T-helper 2 cell treated with Interferon-gamma antibody and Interleukin-4, amounts not matched to agents 5 μg/mL and 100 μg/mL, for 36 hours (primary cell): ENCODE data around the gene CLDN25.
"Not testable (repeated sequence)": the region's sequence is repeated elsewhere in the genome, so short reads cannot be mapped to it uniquely, and the experiment has no call there.

Source experiments
- DNase-seq: peaks from one replicate; pipeline ENCODE4 v3.0.0; 2021; ENCODE audit warnings: low spot score
- H3K27ac Mint-ChIP-seq: one replicate; pipeline ENCODE4 v1.8.0; 2021; ENCODE audit warnings: mild to moderate bottlenecking, mixed read lengths
- H3K27me3 Mint-ChIP-seq: one replicate; pipeline ENCODE4 v1.8.0; 2021; ENCODE audit warnings: low read depth, mixed read lengths
- H3K36me3 Mint-ChIP-seq: one replicate; pipeline ENCODE4 v1.8.0; 2021; ENCODE audit warnings: low read depth, mixed read lengths
- H3K4me1 Mint-ChIP-seq: one replicate; pipeline ENCODE4 v1.8.0; 2021; ENCODE audit warnings: low read depth, mixed read lengths
- H3K4me3 Mint-ChIP-seq: one replicate; pipeline ENCODE4 v1.8.0; 2022; ENCODE audit warnings: mild to moderate bottlenecking, moderate library complexity, mixed read lengths
- H3K9me3 Mint-ChIP-seq: one replicate; pipeline ENCODE4 v1.8.0; 2021; ENCODE audit warnings: mixed read lengths

Gene CLDN25

DNA sequence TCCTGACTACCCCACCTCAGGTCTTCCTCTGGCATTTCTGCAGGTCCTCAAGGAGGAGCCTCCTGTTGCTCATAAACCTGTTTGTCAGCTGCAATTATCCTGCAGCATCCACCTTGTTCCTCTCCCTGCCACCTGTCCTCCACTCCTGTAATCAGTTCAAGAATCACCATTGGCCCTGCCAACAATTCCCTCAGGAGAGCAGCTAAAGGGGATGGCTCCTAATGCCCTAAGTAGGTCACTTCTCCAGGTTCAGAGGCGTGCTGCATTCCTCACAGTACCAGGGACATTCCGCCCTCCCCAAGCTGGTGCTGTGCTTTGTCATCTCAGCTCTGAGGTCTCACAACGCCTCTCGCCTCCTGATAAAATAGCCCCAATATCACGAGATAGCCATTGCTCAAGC lies 2.1 kb downstream of the CLDN25 start:
- H3K4me3 Mint-ChIP-seq: no peak overlapping the region
- no peak overlapping the region for H3K27ac Mint-ChIP-seq
- H3K27me3 Mint-ChIP-seq: peaks cover 25% of the 10 kb centered on the region
- no peaks in the 10 kb centered on the region for H3K36me3 Mint-ChIP-seq
- H3K4me1 Mint-ChIP-seq: no peaks in the 10 kb centered on the region
- H3K9me3 Mint-ChIP-seq: no peaks in the 10 kb centered on the region
- DNase-seq: no peak

DNA sequence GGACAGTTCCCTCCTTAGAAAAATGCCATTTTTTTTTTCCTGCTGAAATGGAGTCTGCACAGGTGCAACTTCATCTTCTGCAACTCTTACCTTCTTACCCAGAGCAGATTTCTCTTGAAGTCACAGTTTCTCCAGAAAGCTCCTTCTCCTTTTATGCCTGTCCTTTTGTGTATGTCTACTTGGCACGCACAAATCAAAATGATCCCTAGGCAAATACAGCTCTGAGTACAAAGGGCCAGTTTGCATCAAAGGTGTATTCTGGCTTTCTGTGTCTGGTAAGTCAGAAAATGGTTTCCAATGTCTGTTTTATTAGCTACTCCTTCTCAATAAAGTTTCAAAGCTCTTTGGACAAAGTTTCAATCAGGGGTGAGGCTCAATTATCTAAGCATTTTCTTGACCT lies 2.5 kb downstream of the CLDN25 start:
- H3K27me3 Mint-ChIP-seq: peaks cover 28% of the 10 kb centered on the region
- DNase-seq: no peak
- H3K36me3 Mint-ChIP-seq: no peaks in the 10 kb centered on the region
- no peaks in the 10 kb centered on the region for H3K9me3 Mint-ChIP-seq
- no peak overlapping the region for H3K27ac Mint-ChIP-seq
- H3K4me3 Mint-ChIP-seq: no peak overlapping the region
- no peaks in the 10 kb centered on the region for H3K4me1 Mint-ChIP-seq

DNA sequence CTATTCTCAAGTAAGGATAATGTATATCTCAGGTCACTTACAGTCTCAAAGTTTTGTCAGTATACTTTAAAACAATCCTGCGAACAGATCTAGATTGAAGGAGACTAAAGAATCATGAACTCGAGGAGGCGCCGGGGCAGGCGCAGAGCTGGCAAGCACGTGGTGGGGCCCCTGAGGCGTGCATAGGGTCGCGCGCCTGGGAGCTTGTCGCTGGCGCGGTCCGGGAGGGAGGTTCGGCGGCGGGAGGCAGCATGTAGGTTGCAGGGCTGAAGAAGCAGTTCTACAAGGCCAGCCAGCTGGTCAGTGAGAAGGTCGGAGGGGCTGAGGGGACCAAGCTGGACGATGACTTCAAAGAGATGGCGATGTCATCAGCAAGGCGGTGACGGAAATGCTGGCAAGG lies 9.4 kb downstream of the CLDN25 start:
- H3K36me3 Mint-ChIP-seq, H3K27ac Mint-ChIP-seq, H3K4me3 Mint-ChIP-seq, DNase-seq, H3K9me3 Mint-ChIP-seq, H3K4me1 Mint-ChIP-seq: not testable (repeated sequence)
- peaks cover 11% of the 10 kb centered on the region for H3K27me3 Mint-ChIP-seq

DNA sequence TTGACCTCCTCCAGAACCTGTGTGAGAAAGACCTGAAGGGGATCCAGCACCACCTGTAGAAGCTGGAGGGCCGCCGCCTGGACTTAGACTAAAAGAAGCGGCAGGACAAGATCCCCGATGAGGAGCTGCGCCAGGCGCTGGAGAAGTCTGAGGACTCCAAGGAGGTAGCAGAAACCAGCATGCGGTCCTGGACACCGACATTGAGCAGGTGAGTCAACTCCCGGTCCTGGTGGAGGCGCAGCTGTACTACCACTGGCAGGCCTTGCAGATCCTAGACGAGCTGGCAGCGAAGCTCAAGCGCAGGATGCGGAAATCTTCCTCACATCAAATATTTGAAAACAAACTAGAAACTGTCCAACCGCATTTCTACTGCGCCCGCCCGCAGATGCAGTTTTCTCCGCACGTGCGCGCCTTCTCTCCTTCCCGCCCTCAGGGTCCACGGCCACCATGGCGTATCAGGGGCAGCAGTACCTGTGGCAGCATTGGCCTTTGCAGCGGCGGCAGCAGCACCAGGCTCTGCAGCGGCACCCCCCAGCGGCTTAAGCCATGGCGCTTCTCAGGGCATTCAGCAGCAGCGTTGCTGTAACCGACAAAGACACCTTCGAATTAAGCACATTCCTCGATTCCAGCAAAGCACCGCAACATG lies 10.2 kb downstream of the CLDN25 start:
- DNase-seq: no peak
- no peak overlapping the region for H3K27ac Mint-ChIP-seq
- no peaks in the 10 kb centered on the region for H3K36me3 Mint-ChIP-seq
- no peak overlapping the region for H3K4me3 Mint-ChIP-seq
- H3K27me3 Mint-ChIP-seq: peaks cover 11% of the 10 kb centered on the region
- no peaks in the 10 kb centered on the region for H3K9me3 Mint-ChIP-seq
- no peaks in the 10 kb centered on the region for H3K4me1 Mint-ChIP-seq

DNA sequence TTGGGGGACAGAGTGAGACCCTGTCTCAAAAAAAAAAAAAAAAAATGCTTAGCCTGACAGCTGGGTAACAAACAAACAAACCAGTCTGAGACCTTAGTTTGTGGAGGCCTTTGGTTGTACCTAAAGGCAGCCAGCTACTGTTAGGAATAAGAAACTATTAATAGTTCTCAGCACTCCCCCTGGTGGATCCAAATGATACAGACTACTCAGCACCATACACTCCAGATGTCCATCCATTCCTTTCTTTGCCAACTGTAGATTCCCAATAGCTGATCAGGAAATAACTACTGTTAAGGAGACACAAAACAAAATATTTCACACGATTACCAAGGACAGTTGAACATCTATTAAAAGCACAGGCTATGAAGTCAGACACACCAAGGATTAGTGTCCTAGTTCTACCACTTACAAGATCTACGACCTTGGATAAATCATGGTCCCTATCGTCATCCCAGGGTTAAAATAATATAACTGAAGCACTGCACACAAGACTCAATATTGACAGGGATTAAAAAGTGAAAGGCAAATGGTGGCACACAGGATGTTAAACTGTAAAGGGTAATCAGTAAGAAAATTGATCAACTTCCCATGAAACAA lies 17.2 kb downstream of the CLDN25 start:
- Mint-ChIP-seq H3K4me1 (no peaks in the 10 kb centered on the region), H3K27me3 (no peaks in the 10 kb centered on the region), H3K9me3 (no peaks in the 10 kb centered on the region), H3K36me3 (peaks cover 19% of the 10 kb centered on the region), H3K27ac (no peak overlapping the region), H3K4me3 (no peak overlapping the region)
- DNase-seq: no peak

DNA sequence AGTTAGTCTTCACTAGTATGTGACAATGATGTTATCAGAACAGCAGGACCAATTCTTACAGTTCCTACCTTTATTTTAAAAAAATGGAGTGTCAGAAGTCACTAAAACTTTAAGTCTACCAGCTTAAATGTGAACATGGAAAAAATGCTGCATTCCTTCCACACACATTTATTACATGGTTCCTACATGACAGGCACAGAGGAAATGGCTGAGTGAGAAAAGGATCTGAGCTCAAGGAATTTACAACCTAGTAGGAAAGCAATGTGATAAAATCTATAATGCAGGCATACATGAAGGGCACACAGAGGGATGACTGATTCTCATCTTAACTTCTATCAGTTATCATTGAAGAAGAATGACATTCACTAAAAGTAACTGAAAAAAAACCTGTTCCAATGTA lies 23.0 kb downstream of the CLDN25 start:
- peaks cover 44% of the 10 kb centered on the region for H3K36me3 Mint-ChIP-seq
- H3K4me1 Mint-ChIP-seq: no peaks in the 10 kb centered on the region
- H3K27ac Mint-ChIP-seq: no peak overlapping the region
- no peaks in the 10 kb centered on the region for H3K27me3 Mint-ChIP-seq
- DNase-seq: no peak
- no peak overlapping the region for H3K4me3 Mint-ChIP-seq
- no peaks in the 10 kb centered on the region for H3K9me3 Mint-ChIP-seq

DNA sequence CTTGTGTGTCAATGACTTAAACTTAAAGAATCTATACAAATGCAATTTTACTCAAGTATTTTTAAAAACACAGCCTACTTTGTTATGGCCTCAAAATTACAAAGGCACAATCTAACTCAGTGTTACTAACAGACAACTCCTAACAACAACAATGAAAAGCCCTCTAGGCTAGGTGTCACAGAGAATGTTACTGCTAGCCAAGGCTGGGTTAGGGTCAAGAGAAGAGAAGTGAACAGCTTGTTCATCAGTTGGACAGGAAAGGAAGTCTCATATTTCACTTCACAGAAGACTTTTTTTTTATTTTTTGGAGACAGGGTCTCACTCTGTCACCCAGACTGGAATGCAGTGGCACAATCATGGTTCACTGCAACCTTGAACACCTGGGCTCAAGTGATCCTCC lies 26.0 kb downstream of the CLDN25 start:
- no peak for DNase-seq
- Mint-ChIP-seq H3K4me1 (no peaks in the 10 kb centered on the region), H3K27ac (no peak overlapping the region), H3K9me3 (no peaks in the 10 kb centered on the region), H3K4me3 (no peak overlapping the region), H3K27me3 (no peaks in the 10 kb centered on the region), H3K36me3 (peaks cover 45% of the 10 kb centered on the region)

DNA sequence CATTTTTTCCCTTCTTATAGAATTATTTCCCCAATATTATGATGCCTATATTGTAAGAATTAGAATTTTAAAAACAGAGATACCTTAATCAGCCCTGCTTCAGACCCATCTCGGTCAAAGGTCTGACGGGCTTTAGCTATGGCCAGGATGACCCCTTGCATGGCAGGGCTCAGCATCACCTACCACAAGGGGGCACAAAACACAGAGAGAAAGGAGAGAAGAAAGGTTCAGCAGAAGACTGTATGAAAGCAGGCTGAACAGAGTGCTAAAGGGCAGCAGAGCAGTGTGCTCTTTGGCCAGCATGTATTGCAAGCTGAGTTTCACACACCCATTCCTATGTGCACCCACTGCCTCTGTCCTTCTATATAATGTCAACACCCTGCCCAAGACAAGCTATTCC lies 26.8 kb downstream of the CLDN25 start:
- H3K9me3 Mint-ChIP-seq: no peaks in the 10 kb centered on the region
- H3K36me3 Mint-ChIP-seq: peaks cover 44% of the 10 kb centered on the region
- H3K4me3 Mint-ChIP-seq: no peak overlapping the region

DNA sequence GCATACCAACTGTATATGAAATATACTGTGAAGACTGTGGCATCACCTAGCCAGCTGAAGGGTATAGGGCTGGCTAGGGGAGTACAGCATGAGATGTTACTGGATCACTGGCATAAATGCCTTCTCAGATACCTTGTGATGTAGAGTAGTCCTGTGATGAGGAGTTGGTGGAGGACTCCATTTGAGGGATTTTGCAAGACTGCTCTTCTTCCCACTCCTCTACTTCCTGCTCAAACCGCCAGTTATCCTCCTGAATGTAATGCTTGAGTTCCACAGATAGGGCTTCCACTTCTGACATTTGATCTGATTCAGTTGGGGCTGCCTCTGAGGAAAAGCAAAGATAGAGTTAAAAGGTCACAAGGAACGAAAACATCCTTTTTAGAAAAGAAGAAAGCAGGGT lies 29.3 kb downstream of the CLDN25 start:
- Mint-ChIP-seq H3K9me3 (no peaks in the 10 kb centered on the region), H3K4me1 (no peaks in the 10 kb centered on the region), H3K4me3 (no peak overlapping the region), H3K36me3 (peaks cover 43% of the 10 kb centered on the region), H3K27me3 (no peaks in the 10 kb centered on the region), H3K27ac (no peak overlapping the region)
- DNase-seq: no peak

More for the DNA sequence above, 26.8 kb downstream of the CLDN25 start:
- DNase-seq: no peak
- Mint-ChIP-seq H3K27me3 (no peaks in the 10 kb centered on the region), H3K4me1 (no peaks in the 10 kb centered on the region), H3K27ac (no peak overlapping the region)

DNA sequence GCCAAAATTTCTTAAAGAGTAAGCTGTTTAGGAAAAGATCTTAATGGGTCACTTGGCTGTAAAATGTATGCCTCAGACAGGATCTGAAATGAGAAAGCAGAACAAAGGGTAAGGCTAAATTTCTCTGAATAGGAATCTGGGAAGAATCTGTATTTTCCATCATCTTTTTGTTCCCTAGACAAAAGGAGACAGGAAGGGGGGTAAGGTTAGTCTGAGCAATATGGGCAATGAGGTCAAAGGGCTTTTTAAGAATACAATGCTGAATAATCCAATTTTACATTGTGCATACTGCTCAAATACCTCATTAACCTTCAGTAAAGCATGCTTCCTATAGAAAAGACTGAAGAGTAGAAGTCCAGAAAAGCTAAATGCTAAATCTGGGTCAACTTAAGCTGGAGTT lies 34.6 kb downstream of the CLDN25 start:
- H3K4me1 Mint-ChIP-seq: peaks cover 3% of the 10 kb centered on the region
- H3K27ac Mint-ChIP-seq: no peak overlapping the region
- peaks cover 38% of the 10 kb centered on the region for H3K36me3 Mint-ChIP-seq
- no peak overlapping the region for H3K4me3 Mint-ChIP-seq
- no peak for DNase-seq
- no peaks in the 10 kb centered on the region for H3K27me3 Mint-ChIP-seq
- H3K9me3 Mint-ChIP-seq: no peaks in the 10 kb centered on the region

DNA sequence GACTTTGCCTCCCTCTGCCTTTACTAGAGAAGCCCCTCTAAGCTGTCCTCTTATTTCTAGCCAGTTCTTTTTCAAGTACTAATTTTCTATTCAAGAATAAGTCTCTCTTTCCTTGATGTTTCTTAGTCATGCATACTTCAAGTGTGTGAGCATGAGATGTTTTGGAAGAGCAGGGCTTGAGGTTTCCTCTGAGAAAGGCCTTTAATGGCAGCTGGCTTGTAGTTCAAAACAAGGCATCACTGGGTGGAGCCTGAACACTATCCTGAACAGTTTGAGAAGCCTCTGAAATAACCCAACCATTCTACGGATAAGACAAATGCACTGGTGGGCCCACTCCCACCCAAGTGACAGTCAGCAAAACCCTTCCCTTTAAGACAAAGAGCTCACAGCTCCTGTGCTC lies 37.6 kb downstream of the CLDN25 start:
- H3K27ac Mint-ChIP-seq: no peak overlapping the region
- no peaks in the 10 kb centered on the region for H3K27me3 Mint-ChIP-seq
- DNase-seq: no peak
- peaks cover 3% of the 10 kb centered on the region for H3K4me1 Mint-ChIP-seq
- no peak overlapping the region for H3K4me3 Mint-ChIP-seq
- no peaks in the 10 kb centered on the region for H3K9me3 Mint-ChIP-seq
- peaks cover 41% of the 10 kb centered on the region for H3K36me3 Mint-ChIP-seq

DNA sequence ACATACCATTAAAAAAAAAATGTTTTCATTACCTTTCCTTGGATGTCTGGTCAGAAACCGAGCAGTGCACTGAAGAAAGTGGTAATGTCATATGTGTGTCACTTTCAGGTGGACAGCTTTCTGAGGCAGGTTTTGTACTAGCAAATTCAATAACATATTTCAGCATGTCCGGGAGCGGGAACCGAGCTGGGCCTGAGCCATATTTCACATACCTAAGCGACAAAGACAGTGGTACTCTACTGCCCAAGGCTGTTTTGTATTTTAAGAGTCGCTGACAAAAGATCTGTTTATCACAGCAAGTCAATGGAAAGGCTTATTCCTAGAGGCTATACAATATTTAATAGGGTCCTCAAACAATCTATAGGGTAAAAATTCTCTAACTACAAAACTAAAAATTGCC lies 38.0 kb downstream of the CLDN25 start:
- Mint-ChIP-seq H3K4me3 (no peak overlapping the region), H3K27me3 (no peaks in the 10 kb centered on the region), H3K9me3 (no peaks in the 10 kb centered on the region), H3K36me3 (peaks cover 38% of the 10 kb centered on the region), H3K4me1 (peaks cover 3% of the 10 kb centered on the region), H3K27ac (no peak overlapping the region)
- no peak for DNase-seq

DNA sequence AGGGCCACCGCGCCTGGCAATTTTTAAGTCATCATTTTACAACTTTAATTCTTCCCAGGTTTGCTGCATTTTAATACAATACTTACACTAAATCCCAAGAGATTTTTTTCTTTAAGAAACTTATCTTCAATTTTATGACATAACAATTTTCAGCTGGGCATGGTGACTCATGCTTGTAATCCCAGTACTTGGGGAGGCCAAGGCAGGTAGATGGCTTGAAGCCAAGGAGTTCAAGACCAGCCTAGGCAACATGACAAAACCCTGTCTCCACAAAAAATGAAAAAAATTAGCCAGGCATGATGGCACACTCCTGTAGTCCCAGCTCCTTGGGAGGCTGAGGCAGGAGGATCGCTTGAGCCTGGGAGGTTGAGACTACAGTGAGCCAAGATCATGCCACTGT lies 38.8 kb downstream of the CLDN25 start:
- no peak for DNase-seq
- H3K4me3 Mint-ChIP-seq: no peak overlapping the region
- H3K27ac Mint-ChIP-seq: no peak overlapping the region
- H3K4me1 Mint-ChIP-seq: peaks cover 3% of the 10 kb centered on the region
- H3K36me3 Mint-ChIP-seq: peaks cover 38% of the 10 kb centered on the region
- H3K9me3 Mint-ChIP-seq: no peaks in the 10 kb centered on the region
- no peaks in the 10 kb centered on the region for H3K27me3 Mint-ChIP-seq

DNA sequence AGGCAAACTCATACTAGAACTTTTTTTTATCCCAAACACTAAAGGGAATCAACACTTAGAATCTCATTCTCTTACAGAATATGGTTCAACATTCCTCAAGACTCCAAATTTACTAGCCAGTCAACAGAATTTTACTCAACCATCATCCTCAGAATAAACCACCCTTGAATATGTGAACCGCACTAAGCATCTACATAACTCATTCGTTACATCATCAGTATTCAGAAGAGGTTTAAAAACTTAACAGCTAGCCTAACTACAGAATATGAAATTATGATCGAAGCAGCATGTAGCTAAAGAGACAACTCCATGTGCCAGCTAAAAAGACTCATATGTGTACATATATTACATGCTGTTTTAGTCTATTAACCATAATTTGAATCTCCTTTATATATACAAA lies 47.9 kb downstream of the CLDN25 start:
- H3K4me1 Mint-ChIP-seq: peaks cover 5% of the 10 kb centered on the region
- no peak overlapping the region for H3K27ac Mint-ChIP-seq
- peaks cover 56% of the 10 kb centered on the region for H3K36me3 Mint-ChIP-seq
- no peak for DNase-seq
- H3K4me3 Mint-ChIP-seq: no peak overlapping the region
- H3K9me3 Mint-ChIP-seq: peaks cover 4% of the 10 kb centered on the region
- no peaks in the 10 kb centered on the region for H3K27me3 Mint-ChIP-seq

DNA sequence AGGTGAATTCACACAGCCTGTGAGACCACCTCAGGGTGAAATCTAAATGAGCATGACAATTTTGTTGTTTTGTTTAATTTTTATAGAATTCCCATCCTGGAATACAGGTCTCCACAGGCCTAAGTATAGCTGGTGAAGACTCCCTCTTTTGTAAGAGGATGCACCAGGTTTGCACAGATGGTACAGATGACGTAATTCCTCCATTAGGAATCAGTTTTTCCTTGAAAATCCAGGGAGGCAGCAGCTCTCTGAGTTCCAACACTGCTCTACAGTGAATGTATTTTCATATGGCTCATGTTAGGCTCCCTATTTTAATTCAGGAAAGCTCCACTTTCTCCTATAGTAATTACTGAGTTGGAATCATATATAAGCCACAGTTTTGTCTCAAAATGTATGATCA lies 48.6 kb downstream of the CLDN25 start:
- no peak for DNase-seq
- Mint-ChIP-seq H3K4me1 (peaks cover 5% of the 10 kb centered on the region), H3K27me3 (no peaks in the 10 kb centered on the region), H3K4me3 (no peak overlapping the region), H3K36me3 (peaks cover 52% of the 10 kb centered on the region), H3K9me3 (peaks cover 4% of the 10 kb centered on the region), H3K27ac (no peak overlapping the region)
